Liver (tissue), 3 donors: ENCODE measurements around the gene LILRA6.

Source experiments
- GABPA ChIP-seq, 2 donors: IDR thresholded peaks in 1 of 2; conservative IDR thresholded peaks in 1 of 2; 2 replicates each; pipeline ENCODE4 v1.6.1; 2016; ENCODE audit warnings: antibody characterized with exemption in 2 of 2, mild to moderate bottlenecking in 1 of 2, moderate library complexity in 1 of 2
- RXRA ChIP-seq, 2 donors: IDR thresholded peaks; 2 replicates each; pipeline ENCODE4 v1.6.1; 2017 to 2018; ENCODE audit warnings: antibody characterized with exemption in 2 of 2, mild to moderate bottlenecking in 1 of 2
- TAF1 ChIP-seq: conservative IDR thresholded peaks from 2 replicates; pipeline ENCODE4 v1.6.1; 2016; ENCODE audit warnings: antibody characterized with exemption, mild to moderate bottlenecking
- TF ChIP-seq, protein P1 (sequence below): fragments of 150-350 bp; IDR thresholded peaks from 2 replicates; pipeline ENCODE4 v1.5.1; 2017; ENCODE audit warnings: improper control_type of control experiment, low read depth, low read length; ENCODE audit not compliant: missing input control
- donor health status: healthy.
- donor health status: healthy.

DNA sequence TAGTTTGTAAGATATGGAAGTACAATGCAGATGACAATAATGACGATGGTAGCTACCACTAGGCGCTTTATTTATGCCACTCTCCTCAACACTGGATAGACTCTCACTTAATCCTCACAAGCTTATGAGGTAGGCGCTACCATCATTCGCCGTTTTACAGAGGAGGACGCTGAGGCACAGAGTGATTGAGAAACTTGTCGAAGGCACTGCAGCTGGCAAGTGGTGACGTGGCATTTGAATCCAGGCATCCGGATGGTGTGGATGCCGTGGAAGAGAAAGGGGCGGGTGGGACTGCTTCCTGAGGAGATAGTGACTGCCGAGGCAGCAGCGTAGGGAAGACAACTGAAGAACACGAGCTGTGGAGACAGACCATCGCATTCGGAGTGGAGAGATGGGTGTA lies 43.2 kb downstream of the LILRA6 start:
- TF ChIP-seq, protein P1, sequence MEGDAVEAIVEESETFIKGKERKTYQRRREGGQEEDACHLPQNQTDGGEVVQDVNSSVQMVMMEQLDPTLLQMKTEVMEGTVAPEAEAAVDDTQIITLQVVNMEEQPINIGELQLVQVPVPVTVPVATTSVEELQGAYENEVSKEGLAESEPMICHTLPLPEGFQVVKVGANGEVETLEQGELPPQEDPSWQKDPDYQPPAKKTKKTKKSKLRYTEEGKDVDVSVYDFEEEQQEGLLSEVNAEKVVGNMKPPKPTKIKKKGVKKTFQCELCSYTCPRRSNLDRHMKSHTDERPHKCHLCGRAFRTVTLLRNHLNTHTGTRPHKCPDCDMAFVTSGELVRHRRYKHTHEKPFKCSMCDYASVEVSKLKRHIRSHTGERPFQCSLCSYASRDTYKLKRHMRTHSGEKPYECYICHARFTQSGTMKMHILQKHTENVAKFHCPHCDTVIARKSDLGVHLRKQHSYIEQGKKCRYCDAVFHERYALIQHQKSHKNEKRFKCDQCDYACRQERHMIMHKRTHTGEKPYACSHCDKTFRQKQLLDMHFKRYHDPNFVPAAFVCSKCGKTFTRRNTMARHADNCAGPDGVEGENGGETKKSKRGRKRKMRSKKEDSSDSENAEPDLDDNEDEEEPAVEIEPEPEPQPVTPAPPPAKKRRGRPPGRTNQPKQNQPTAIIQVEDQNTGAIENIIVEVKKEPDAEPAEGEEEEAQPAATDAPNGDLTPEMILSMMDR: no peak
- TF ChIP-seq RXRA (IDR thresholded peaks at IDR 0.05) (no peak), GABPA (IDR thresholded peaks at IDR 0.05 in 1 of 2, conservative IDR thresholded peaks at IDR 0.05 in 1 of 2) (no peak), TAF1 (no peak)
